A673 (cell line): ENCODE results near the gene MCCD1.

Experiments
- CTCF ChIP-seq: fragments of 300-800, 200-600 bp; sonication (generic); conservative IDR thresholded peaks from 2 replicates; pipeline ENCODE4 v1.5.1; 2017; ENCODE audit warnings: low read depth, mild to moderate bottlenecking, antibody characterized with exemption, low read length, moderate library complexity, mixed read lengths
- EZH2 ChIP-seq: fragments of 200-600 bp; sonication (generic); IDR thresholded peaks from 2 replicates; pipeline ENCODE4 v1.6.1; 2017; ENCODE audit warnings: borderline replicate concordance, low read depth, mild to moderate bottlenecking, mixed read lengths, antibody characterized with exemption, low read length; ENCODE audit not compliant: poor library complexity, severe bottlenecking

GRCh38 chr6:31493875-31494694 lies 34.7 kb upstream of the MCCD1 start:
- peak; percentile 98 for TF ChIP-seq CTCF
- TF ChIP-seq EZH2 = no peak
